ENCODE measurements around the gene HASPIN. TPM values are rescaled to one million over a fixed set of nuclear protein-coding genes. Genes with fewer than 3 reads are reported as not detected.

HASPIN gene
- total and polyA plus RNA-seq, 12 donors, result 0.12 to 1.5 (median 0.25) TPM; not detected in 1

DNA sequence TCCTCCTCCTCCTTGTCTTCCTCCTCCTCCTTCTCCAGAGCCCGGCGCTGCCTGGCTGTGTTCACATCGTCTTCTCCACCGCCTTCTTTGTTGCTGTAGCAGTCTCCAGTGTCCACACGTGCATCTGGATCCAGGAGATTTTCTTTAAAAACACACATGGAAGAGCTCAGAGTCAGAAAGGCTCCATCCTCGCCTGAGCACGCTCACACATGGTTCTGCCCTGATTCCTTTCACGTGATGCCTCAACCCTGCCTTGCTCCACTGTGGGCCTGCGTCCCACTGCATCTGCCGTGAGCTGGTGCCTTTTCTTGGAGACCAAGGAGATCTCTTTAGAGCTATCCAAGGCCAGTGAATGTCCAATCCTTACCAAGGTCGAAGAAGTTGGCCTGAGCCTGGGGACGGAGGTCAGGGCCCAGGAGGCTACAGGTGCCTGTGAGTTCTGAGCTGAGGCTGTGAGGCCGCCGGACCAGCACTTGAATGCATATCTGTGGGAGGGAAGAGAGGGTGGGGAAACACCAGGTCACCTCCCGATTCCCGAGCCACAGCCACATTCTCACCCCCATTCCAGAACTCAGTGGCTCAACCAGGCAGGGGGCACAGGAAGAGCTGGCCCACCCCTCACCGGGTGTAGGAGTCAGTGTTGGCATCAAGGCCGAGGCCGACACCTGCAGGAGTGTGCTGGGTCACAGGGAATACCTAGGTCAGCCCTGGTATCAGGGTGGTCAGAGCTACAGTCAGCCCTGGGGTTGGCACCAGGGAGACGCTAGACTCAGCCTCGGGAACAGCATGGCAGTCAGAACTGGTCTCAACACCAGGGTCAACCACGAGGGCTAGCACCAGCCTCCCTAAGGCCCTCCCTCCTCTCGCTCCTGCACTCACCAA, 37.6 kb downstream of the HASPIN start:
- no peaks in the 10 kb centered on the region for H3K36me3 ChIP-seq
- DNase-seq, result no peak
- TF ChIP-seq, protein P1, sequence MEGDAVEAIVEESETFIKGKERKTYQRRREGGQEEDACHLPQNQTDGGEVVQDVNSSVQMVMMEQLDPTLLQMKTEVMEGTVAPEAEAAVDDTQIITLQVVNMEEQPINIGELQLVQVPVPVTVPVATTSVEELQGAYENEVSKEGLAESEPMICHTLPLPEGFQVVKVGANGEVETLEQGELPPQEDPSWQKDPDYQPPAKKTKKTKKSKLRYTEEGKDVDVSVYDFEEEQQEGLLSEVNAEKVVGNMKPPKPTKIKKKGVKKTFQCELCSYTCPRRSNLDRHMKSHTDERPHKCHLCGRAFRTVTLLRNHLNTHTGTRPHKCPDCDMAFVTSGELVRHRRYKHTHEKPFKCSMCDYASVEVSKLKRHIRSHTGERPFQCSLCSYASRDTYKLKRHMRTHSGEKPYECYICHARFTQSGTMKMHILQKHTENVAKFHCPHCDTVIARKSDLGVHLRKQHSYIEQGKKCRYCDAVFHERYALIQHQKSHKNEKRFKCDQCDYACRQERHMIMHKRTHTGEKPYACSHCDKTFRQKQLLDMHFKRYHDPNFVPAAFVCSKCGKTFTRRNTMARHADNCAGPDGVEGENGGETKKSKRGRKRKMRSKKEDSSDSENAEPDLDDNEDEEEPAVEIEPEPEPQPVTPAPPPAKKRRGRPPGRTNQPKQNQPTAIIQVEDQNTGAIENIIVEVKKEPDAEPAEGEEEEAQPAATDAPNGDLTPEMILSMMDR (IDR thresholded peaks at IDR 0.05), result no peak
- 84 to 86% methylated on average over 23 of the region's 23 CpGs for WGBS, 2 donors
- H3K4me3 ChIP-seq, result no peak overlapping the region
- no peaks in the 10 kb centered on the region for H3K27me3 ChIP-seq
- no peak for ATAC-seq
- peaks cover 0 to 10% (median 0%) of the 10 kb centered on the region in 9 donors for H3K4me1 ChIP-seq
- peaks cover 0 to 16% (median 2%) of the 10 kb centered on the region in 11 donors for H3K9me3 ChIP-seq
- H3K27ac ChIP-seq, result no peak overlapping the region
- intact Hi-C loops (cut with DNase I), result no loop called here

DNA sequence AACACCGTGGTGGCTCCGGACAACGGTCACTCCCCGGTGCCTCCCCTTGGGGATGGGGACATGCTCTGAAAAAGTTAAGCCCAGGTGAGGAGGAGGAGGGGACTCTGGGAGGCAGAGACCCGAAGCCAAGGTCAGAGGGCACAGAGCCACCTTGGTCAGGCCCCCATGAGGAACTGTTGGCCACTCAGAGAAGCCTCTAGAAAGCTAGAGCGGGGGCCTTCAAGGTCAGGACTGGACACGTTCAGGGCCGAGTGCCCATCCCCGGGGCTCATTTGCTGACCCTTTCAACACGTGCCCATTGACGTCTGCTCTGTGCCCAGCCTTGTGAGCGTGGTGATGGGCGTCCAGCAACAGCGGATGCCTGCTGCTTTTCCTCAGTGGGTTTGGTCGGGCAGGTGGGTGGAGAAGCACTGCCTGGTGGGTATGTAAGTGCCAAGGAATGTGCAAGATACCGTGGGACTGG, 38.2 kb downstream of the HASPIN start:
- intact Hi-C loops (cut with DNase I), result no loop called here
- 75 to 85% methylated on average over 16 of the region's 16 CpGs for WGBS, 2 donors

DNA sequence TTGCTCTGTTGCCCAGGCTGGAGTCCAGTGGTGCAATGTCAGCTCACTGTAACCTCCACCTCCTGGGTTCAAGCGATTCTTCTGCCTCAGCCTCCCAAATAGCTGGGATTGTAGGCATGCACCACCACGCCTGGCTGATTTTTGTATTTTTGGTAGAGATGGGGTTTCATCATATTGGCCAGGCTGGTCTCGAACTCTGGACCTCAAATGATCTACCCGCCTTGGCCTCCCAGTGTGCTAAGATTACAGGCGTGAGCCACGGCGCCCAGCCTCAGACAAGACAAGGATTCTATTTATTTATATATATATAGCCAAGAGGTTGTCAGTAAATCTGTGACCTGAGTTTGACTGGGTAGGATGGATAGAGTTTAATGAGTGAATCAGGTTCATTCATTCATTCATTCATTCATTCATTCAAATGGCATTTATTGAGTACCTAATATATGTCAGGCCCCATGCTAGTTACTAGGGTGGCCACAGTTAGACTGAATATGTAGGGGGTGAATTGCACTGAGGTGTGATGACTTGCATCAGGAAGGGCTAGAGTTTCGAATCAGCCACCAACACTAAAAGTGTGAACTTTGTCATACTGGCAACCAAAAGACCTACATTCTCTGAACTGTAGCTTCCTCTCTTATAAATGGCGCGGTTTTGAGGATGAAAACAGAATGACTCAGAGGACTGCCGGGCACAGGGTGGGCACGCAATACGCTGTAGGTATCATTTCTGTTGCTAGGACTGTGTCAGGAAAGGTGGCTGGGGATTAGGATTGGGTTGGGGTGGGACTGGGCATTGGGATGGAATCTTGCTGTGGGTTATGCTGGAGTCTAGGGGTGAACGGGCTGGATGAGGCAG, 39.4 kb downstream of the HASPIN start:
- Histone ChIP-seq H3K4me3 (no peak overlapping the region), H3K4me1 (peaks cover 0 to 10% (median 0%) of the 10 kb centered on the region in 9 donors), H3K27me3 (no peaks in the 10 kb centered on the region), H3K36me3 (no peaks in the 10 kb centered on the region), H3K9me3 (peaks cover 0 to 19% (median 2%) of the 10 kb centered on the region in 11 donors), H3K27ac (peak overlapping the region in 1 of 10 donors; percentile 62)
- DNase-seq (no peak), ATAC-seq (no peak)
- intact Hi-C loops (cut with DNase I), result no loop called here
- 90 to 92% methylated on average over 14 of the region's 14 CpGs for WGBS, 2 donors
- TF ChIP-seq, protein P1 (IDR thresholded peaks at IDR 0.05), result no peak

More for the DNA sequence above, 38.2 kb downstream of the HASPIN start:
- Histone ChIP-seq H3K4me1 (peaks cover 0 to 10% (median 0%) of the 10 kb centered on the region in 9 donors), H3K9me3 (peaks cover 0 to 19% (median 2%) of the 10 kb centered on the region in 11 donors), H3K4me3 (no peak overlapping the region), H3K27me3 (no peaks in the 10 kb centered on the region), H3K27ac (no peak overlapping the region), H3K36me3 (no peaks in the 10 kb centered on the region)
- TF ChIP-seq, protein P1 (IDR thresholded peaks at IDR 0.05), result no peak
- DNase-seq, result no peak
- ATAC-seq, result no peak

DNA sequence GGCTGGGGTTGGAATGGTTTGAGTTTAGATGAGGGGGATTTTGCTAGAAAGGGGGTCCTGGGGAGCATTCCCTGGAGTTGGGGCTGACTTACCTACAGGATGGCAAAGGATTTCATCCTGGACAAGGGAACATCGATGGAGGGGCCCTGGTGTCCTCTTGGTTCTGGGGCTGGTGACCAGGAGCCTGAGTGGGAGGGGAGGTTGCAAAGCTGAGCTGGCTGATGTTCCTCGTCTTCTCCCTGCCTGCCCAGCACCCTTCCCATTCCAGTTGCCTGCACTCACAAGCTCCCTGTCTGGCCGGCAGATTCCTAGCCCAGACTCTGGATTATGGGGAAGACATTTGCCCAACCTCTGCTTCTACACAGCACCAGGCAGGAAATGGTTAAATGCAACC, 40.1 kb downstream of the HASPIN start:
- intact Hi-C loops (cut with DNase I), result no loop called here

More for the DNA sequence above, 40.1 kb downstream of the HASPIN start:
- H3K27me3 ChIP-seq, result peaks cover 0 to 2% (median 0%) of the 10 kb centered on the region in 7 donors
- ATAC-seq (no peak), DNase-seq (no peak)
- peak overlapping the region in 1 of 10 donors; percentile 62 for H3K27ac ChIP-seq
- H3K4me3 ChIP-seq, result no peak overlapping the region
- peaks cover 0 to 19% (median 2%) of the 10 kb centered on the region in 11 donors for H3K9me3 ChIP-seq
- H3K4me1 ChIP-seq, result peaks cover 0 to 10% (median 0%) of the 10 kb centered on the region in 9 donors
- WGBS, 2 donors, result 66 to 75% methylated on average over 3 of the region's 3 CpGs
- TF ChIP-seq, protein P1 (IDR thresholded peaks at IDR 0.05), result no peak
- H3K36me3 ChIP-seq, result no peaks in the 10 kb centered on the region
